Cardiac fibroblast (primary cell): ENCODE results near the gene CPLANE2.

ENCODE experiments used
- DNase-seq, 2 donors: peaks; one replicate each; pipeline versions ENCODE4 v3.0.0 to v3.0.0-alpha.2; 2010; ENCODE audit warnings: low read depth in 2 of 2
- H3K4me3 ChIP-seq, 2 donors: replicated peaks in 1 of 2; 1 replicate in 1 of 2; 2 replicates in 1 of 2; pipeline ENCODE4 v1.5.1; 2011; ENCODE audit warnings: low read depth in 2 of 2, low read length in 2 of 2, mild to moderate bottlenecking in 2 of 2, moderate library complexity in 1 of 2
- CTCF ChIP-seq: IDR thresholded peaks from one replicate; pipeline ENCODE4 v1.5.1; 2011; ENCODE audit warnings: low read depth, mild to moderate bottlenecking, low read length, inconsistent platforms

CPLANE2 gene

GRCh38 chr1:16181887-16182719, 54.9 kb downstream of the CPLANE2 start:
- DNase-seq: peak; percentile 95 to 96
- no peak for TF ChIP-seq CTCF
- no peak overlapping the region for H3K4me3 ChIP-seq
